Fibroblast of skin of right quadriceps (primary cell): Measurements from ENCODE around the gene USP22.

Source experiments
- DNase-seq: peaks from one replicate; pipeline ENCODE4 v3.0.0-alpha.2; 2013

Gene USP22

GRCh38 chr17:20999841-21000532 lies 42.8 kb downstream of the USP22 start:
- no peak for DNase-seq

DNA sequence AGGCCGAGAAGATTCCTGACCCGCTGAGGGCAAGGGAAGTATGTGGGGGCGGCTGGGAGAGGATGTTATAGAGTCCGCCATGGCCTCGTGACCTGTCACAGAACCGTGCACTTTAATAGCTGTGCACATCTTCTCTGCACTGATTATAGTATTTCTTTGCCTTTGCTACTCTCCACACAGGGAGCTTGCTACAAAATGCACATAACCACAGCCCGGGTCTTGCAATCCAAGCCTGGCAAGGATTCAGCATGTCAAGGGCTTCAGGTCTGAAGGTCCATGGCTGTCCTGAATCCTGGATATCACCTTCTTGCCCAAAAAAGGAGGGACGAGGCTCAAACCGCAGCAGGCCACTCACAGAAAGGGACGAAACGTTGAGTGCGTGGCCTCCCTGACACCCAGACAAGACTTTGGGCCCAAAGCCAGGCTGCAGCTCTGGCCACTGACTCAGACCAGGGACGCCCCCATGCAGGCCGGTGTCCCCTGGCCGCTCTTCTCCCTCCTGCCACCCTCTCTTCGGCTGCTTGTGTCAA lies 43.7 kb downstream of the USP22 start:
- no peak for DNase-seq

DNA sequence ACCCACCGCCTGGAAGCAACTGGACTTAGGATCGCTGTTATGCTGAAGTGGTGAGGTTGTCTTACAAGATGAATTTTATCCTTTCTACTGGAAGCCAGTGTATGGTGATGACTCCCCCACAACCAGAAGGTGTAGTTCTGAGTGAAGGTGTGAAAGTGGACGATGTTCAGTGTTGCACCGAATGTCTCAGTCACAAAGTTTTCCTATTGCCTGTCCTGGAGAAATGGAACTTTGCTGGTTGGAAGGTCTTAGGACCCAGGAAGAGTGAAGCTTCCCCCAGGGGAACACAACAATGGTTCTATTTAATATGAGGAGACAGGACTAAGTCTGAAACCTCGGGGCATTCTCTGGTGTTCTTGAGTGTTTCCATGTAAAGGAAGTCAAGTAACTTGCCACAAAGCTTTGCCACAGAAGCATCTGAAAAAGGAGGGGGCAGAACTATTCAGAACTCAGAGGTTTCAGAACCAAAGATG lies 44.2 kb downstream of the USP22 start:
- no peak for DNase-seq

DNA sequence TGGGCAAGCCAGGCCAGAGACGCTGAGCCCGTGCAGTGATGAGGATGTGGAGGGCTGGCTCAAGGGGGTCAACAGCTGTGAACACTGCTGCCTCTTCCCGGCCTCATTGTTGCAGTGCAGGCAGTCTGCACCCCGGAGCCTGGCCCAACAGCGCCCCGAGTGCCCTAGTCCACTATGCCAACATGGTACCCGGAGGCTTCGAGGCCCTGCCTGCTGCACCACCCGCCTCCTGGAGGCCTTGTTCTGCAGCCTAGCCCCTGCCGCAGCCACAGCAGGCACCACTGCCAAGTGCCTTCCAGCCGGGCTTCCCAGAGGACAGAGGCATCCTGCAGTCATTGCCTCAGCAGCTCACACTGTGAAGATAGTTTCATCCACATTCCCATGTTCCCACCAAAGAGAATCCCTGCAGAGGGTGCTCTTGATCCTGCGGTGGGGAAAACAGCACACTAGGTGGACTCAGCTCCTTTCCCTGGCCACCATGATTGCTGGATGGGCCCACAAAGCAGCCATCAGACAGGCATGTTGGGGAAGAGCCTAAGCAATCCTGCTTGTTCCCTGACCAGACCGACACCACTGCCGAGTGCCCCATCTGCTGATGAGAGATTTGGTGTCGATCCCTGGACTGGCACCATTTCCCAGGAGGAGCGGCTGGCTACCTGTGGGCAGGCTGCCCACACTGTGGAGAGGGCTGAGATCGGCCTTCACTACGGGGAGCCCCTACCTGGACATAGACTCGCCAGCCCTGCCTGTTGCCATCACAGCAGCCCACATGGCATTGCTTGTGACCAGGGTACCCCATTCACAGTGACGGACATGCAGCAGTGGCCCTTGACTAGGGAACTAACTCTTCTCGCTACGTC lies 44.9 kb downstream of the USP22 start:
- DNase-seq: no peak

DNA sequence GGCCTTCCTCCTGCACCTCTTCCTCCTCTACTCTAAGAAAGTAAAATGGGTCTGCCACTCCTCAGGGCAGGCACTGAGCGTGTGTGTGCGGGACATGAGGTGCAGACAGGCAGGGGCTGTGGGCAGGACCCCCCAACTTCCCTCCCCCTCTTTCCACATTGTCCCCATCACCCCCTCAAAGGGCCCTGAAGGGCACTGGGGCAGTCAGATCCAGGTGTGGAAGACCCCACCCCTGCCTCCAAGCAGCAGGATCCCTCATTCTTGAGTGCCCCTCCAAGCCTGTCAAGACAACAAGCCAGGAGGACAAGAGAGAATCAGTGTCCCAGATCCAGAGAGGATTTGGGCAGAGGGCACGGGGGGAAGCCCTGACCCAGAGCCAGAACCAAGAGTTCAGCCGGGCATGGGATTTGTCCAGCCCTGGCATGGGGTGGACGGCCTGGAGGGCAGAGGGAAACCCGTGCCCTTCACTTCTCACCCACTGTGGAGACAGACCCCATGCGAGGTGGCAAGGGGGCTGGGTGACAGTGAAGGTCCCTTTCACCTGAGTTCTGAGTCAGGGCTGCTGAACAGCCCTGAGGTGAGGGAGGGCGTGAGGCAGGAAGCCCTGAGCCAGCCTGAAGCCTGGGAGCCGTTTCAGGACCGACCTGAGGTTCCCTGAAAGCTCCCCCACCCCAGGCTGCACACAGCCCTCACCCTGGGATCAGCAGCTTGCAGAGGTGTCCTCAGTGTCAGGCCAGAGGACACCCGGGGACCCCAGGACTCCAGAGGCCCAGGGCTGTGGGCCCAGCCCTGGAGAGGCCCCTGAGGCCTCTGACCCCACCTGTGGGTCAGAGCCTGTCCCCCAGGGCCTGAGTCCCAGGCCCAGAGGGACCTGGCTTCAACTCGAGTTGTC lies 45.8 kb downstream of the USP22 start:
- no peak for DNase-seq

- DNase-seq: no peak
Observed at GRCh38 chr17:20995873-20996723, 46.7 kb downstream of the USP22 start.

GRCh38 chr17:20995164-20995872 lies 47.5 kb downstream of the USP22 start:
- no peak for DNase-seq

- no peak for DNase-seq
Observed at GRCh38 chr17:20994779-20995149, 48.0 kb downstream of the USP22 start.

DNA sequence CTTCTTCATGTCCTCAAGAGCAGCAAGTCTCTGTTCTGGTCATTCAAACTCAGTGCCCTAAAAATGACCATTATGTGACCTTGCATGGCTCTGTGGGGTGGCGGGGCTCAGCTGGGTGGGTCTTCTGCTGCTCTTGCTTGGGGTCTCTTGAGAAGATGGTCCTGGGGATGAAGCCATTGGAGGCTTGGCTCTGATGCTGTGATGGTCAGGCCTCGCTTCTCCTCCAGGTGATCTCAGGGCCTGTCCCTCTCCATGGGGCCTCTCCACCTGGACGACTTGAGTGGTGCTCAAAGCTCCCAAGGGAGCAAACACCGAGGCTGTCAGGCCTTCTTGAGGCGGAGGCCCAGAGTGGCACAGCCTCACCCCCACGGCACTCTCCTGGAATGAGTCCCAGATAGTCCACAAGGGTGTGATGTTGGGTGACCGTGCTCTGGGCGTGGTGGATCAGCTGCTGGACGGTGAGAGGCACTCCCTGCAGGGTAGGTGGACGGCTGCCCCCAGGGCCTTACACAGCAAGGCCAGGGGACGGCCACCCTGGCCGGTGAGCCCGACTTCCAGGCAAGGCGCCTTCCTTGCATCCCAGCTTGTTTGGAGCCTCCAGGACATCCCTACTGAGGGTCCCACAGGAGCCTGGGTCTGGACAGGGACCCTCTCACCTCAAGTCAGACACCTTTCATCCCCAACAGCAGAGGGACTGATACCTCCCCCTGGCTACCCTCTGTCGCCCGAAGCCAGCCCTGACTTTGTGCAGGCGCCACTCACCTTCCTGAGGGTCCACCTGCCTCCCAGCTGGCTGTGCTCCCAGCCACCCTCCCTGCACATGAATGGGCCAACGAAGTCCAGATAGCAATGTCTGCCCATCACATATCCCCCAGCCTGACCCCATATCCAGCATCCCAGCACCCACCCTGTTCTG lies 48.7 kb downstream of the USP22 start:
- no peak for DNase-seq

- DNase-seq: peak; percentile 68
Observed at GRCh38 chr17:20992987-20993862, 49.6 kb downstream of the USP22 start.

- no peak for DNase-seq
Observed at GRCh38 chr17:20992416-20992815, 50.4 kb downstream of the USP22 start.

- DNase-seq: no peak
Observed at GRCh38 chr17:20991276-20992037, 51.4 kb downstream of the USP22 start.

- DNase-seq: no peak
Observed at GRCh38 chr17:20989991-20990855, 52.6 kb downstream of the USP22 start.

- DNase-seq: no peak
Observed at GRCh38 chr17:20989481-20989880, 53.3 kb downstream of the USP22 start.

DNA sequence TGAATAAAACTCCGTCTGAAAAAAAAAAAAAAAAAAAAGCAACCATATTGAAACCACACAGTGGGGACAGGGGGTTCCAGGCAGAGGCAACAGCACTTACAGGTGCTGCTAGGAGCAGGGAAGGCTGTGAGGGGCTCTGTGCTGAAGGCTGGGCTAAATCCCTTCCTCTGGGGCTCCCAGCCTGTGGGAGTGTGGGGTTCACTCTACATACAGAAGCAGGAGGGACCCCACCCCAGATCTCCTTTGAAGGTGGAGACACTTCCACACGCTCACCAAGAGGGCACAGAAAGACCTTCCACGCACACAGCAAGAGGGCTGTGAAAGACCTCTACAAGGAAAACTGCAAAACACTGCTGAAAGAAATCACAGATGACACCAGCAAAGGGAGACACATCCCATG lies 53.9 kb downstream of the USP22 start:
- no peak for DNase-seq

- DNase-seq: no peak
Observed at GRCh38 chr17:20988001-20988636, 54.7 kb downstream of the USP22 start.

DNA sequence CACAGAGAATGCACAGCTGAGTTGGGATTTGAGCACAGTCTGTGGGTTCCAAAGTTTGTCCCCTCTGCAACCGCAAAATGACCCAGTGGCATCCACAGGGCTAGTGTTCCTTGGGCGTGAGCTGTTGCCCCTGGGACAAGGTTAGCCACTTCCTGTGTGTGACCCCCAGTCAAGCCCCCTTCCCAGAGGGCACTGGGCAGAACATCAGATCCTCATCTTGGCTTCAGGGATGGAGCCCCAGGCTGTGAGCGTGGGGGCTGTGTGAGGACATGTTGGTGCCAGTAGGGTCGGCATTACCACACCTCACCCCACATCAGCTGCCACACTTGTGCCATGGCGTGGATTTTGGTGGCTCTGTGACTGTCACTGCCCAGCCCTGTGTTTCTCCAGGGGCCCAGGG lies 55.3 kb downstream of the USP22 start:
- DNase-seq: no peak
